ENCODE measurements around the gene ARID3A.

ARID3A gene

GRCh38 chr19:925087-925525 is 729 bp upstream of the ARID3A start:
- peak overlapping the region; percentile 88 for H3K4me3 ChIP-seq (ENCODE audit: low read depth, low read length)
- TF ChIP-seq, protein P1, sequence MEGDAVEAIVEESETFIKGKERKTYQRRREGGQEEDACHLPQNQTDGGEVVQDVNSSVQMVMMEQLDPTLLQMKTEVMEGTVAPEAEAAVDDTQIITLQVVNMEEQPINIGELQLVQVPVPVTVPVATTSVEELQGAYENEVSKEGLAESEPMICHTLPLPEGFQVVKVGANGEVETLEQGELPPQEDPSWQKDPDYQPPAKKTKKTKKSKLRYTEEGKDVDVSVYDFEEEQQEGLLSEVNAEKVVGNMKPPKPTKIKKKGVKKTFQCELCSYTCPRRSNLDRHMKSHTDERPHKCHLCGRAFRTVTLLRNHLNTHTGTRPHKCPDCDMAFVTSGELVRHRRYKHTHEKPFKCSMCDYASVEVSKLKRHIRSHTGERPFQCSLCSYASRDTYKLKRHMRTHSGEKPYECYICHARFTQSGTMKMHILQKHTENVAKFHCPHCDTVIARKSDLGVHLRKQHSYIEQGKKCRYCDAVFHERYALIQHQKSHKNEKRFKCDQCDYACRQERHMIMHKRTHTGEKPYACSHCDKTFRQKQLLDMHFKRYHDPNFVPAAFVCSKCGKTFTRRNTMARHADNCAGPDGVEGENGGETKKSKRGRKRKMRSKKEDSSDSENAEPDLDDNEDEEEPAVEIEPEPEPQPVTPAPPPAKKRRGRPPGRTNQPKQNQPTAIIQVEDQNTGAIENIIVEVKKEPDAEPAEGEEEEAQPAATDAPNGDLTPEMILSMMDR (IDR thresholded peaks at IDR 0.05; ENCODE audit: low read depth, low read length), result no peak

- peak overlapping the region; percentile 88 for H3K4me3 ChIP-seq (ENCODE audit: low read depth, low read length)
- TF ChIP-seq, protein P1 (IDR thresholded peaks at IDR 0.05; ENCODE audit: low read depth, low read length), result no peak
Observed at GRCh38 chr19:926323-926588, 421 bp downstream of the ARID3A start.

GRCh38 chr19:926589-927350 is 935 bp downstream of the ARID3A start:
- peak overlapping the region; percentile 88 for H3K4me3 ChIP-seq (ENCODE audit: low read depth, low read length)
- TF ChIP-seq, protein P1 (IDR thresholded peaks at IDR 0.05; ENCODE audit: low read depth, low read length), result no peak

DNA sequence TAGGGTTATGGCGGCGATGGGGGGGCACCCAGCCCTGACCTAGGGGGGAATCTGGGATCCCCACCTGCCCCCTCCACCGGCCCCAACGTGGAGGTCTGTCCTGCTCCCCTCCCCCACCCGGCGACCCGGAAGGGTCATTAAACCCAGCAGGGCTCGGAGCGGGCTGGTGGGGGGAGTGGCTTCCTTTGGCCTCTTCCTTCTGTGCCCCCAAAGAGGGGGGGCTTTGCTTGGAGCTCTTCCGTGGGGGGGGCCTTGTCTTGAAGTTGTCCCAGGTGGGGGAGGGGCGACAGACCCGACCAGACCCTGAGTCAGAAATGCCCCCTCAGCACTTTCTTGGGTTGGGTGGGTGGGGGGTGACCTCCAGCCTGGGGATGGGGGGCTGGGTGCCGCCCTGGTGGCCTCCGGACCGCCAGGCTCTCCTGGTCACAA is 1.5 kb downstream of the ARID3A start:
- TF ChIP-seq, protein P1 (IDR thresholded peaks at IDR 0.05; ENCODE audit: low read depth, low read length), result no peak
- H3K4me3 ChIP-seq (ENCODE audit: low read depth, low read length), result peak overlapping the region; percentile 88

- TF ChIP-seq, protein P1 (IDR thresholded peaks at IDR 0.05; ENCODE audit: low read depth, low read length), result no peak
Observed at GRCh38 chr19:927780-928401, 2.1 kb downstream of the ARID3A start.

GRCh38 chr19:928471-929202 is 2.8 kb downstream of the ARID3A start:
- TF ChIP-seq, protein P1 (IDR thresholded peaks at IDR 0.05; ENCODE audit: low read depth, low read length), result no peak
- H3K4me3 ChIP-seq (ENCODE audit: low read depth, low read length), result no peak overlapping the region

More at GRCh38 chr19:927780-928401, 2.1 kb downstream of the ARID3A start:
- H3K4me3 ChIP-seq (ENCODE audit: low read depth, low read length), result peak overlapping the region; percentile 88
